Measurements from ENCODE around the gene SPAG6.

The SPAG6 gene

DNA sequence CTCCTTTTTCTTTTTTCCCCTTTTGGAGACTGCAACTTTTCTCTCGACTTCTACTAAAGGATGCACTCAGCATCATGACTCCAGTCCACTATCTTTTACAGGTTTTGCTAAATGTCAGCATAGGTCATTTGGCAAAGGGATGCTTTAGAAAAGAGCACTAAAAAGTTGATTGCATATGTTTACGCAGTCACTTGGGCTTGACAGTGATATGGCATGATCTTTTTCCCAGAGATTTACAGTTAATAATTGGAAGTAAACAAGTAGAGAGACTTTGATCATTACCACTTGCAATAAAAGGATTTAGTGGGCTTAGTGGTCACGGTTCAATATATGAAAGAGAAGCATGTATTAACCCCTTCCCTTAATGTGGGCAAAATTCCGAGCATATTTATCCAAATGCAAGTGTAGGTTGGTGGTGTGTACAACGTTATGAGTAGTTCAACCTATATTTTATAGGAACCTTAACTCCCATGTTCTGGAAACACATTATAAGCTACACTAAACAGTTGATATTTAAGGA lies 22.6 kb upstream of the SPAG6 start:
- DNase-seq: no peak

DNA sequence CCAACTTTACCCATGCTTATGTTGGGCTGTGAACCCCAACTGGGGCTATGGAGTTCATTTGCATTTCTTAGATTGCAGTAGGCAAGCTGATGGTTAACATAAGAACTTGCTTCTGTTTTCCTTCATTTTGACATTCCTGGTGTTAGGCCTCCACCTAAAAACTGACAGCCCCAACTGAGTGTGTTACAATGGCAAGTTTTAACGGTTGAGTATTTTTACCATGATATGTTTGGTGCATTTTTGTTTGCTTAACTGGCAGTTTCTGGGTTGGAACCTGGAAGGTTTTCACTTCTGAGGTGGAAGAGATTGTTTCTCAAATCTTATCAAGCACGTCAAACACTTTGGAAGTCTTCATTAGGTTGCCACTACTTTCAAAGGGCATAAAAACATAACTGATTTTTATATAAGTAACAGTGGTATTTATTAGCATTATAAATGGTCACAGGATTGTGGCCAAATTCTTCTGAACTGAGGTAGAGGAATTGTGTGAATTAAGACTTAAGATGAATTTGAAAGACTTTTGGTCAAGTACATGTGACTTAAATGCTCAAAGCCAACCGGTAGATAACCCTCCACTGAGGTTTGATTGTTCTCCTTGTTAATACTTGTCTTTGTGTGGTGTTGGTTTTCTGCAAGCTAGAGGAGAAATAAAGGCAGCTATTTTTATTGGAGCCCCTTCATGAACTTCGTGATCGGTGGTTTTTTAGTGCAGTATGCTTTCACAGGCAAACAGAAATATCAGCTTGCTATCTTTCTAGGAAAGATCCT lies 21.6 kb upstream of the SPAG6 start:
- no peak for DNase-seq

DNA sequence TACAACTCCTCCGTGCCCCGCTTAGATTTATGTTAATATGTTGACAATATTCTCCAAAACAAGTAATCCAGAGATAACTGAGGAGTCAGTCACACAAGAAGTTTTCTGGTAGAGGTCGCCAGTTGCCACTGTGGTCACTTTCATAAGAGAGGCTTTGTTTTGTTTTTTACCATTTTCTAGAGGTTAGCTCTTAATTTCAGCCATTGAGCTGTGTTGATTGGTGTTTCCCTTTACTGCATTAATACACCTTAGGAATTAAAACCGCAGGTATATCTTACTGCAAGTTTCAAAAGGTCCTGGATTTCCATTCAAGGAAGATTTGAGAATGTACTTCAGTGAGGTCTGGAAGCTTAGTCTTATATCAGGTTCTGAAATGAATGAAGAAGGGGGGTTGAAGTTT lies 20.9 kb upstream of the SPAG6 start:
- no peak for DNase-seq

DNA sequence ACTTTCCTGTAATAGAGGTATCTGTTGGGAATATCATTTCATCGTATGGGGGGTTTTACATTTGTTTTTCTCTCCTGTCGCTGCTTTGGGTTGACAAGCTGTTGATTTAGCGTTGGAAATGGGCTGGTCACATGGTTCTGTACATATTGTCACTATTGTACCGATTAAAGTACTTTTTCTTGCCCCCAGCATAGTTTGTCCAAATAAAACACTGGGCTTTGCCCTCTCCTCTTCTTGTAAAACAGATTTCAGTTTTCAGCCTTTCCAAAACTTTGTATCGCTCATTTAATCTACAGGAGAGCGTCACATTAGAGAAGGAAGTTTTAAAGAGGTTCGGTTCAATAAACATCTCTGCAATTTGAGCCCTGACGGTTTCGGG lies 20.4 kb upstream of the SPAG6 start:
- no peak for DNase-seq

DNA sequence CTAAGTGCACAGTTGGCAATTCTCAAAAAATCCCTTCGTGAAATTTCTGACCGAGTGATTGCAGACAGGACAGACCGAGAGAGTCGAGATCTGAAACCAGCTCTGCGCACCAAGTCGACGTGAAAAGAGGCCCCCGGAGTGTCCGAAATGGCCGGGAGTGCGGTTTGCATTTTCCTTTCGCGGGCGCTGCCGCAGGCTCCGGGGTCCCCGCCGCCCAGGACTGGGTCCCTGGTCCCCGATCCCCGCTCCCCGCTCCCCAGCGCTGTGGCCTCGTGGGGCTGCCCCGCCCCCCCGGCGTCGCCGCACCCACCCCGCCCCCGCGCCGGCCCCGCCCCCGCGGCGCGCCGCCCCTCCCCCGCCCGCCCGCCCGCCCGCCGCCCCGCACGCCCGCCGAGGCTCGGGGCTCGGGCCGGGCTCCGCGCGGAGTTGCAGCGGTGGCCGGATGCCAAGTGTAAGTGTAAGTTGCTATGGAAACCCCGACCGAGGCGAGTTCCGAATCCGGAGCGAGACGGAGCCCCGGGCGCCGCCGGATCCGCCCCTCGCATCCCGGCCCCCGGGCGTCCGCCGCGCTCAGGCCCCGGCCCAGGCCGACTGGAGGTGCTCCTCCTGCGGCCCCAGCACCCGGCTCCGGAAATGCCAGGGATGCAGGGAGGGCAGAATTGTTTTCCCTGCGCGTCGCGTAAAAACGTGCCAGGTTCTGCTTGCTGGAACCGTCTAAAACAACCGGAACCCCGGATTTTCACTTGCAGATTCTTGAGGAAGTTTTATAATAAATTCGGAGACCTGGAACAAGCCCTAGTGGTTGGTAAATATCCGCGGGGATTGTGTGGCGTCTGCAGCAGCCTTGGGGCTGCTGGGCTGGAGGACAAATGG lies 19.8 kb upstream of the SPAG6 start:
- peak; percentile 79 to 87 for DNase-seq

DNA sequence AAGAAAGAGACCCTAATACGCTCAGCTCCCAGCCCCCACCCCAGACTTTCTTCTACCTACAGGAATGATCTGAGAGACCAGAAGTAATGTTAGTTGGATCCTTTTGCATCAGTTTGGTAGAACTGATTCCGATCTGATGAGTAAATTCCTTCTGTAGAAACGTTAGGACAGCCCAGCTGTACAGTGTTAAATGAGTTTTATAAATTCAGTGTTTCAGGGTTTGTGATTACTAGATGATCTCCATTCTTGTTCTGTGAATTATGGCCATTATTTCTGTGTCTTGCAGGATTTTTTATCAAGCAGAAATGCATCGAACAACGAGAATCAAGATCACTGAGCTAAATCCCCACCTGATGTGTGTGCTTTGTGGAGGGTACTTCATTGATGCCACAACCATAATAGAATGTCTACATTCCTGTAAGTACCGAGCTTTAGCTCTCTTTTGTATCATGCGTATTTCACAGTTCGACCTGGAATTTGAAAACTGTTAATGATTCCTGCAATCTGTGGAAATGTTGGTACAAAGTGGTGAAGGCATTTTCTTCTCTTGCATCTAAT lies 19.1 kb upstream of the SPAG6 start:
- DNase-seq: no peak

DNA sequence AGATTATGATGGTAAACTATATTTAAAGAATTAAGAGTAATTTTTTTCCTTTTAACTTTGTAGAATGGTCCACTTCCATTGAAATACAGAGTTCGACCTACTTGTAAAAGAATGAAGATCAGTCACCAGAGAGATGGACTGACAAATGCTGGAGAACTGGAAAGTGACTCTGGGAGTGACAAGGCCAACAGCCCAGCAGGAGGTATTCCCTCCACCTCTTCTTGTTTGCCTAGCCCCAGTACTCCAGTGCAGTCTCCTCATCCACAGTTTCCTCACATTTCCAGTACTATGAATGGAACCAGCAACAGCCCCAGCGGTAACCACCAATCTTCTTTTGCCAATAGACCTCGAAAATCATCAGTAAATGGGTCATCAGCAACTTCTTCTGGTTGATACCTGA lies 16.1 kb upstream of the SPAG6 start:
- DNase-seq: no peak

DNA sequence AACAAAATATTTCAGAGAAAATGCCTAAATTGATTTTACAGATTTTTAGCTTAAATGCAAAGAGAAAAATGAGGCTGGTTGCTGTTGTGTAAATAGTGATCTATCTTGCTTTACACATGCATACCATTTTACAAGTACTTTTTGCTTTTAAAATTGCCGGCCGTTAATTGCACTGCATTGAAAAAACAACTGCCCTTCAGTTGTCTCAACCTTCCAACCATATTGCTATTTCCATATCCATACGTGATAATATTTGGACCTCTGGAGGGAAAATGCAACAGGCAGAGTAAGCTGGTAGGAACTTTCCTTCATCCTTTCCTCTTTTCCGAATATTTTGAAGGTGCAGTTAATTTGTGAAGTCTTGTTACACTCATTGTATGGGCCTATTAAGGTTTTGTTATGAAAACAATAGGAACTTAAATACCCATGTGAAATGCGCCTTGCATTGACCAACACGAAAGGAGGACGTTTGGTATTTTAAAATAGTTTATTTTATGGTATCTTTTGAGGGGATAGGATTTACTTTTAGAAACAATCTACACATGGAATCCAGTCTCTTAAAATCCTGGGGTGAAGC lies 13.1 kb upstream of the SPAG6 start:
- no peak for DNase-seq

DNA sequence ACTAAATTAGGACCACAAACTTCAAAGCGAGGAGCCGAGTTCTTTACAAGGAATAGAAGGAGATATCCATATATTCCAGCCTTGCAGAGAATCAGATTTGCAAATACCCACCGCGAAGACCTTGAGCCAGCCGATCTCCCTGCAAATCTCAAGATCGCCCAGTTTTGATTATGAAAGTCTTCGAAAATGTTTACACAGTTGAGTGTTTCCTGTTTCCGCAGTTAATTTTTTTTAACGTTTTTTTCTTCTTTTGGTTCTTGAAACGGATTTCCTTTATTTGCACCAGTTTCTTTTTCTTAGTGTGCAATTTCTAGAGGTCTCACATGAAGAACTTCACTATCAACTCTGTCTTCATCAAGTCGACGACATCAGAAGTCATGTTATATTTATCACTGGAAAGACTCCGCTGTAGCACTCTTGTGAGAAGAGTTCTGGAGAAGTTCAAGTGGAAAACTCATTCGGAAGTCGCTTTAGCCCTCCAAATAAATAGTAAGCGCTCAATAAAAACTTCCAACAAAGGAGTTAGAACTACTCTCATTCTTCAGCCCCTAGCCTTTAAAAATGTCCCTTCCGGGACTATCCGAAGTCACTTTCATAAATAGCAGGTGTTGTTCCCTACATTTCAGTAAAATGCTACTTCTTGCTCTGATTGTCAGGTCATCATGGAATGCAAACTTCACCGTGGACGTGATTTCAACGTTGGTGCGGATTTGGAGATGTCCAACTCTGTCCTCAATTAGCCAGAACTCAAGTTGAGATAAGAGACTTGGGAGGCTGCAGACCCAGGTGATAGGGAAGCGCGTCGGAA lies 11.9 kb upstream of the SPAG6 start:
- DNase-seq: peak in 1 of 2 donors; percentile 66

DNA sequence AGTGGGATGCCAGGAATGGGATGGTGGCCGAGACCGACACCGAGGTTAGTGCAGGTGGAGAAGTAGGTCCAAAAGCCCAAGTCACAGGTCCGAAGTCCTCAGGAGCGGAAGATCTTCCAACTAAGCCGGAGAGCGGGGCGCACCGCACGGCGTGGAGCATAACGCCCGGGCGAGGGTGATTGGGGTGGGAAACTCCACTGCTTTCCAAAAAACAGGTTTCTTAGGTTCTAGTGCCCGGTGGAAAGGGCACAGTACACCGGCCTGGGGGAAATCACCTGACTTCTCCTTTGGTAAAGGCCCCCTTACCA lies 11.4 kb upstream of the SPAG6 start:
- no peak for DNase-seq

DNA sequence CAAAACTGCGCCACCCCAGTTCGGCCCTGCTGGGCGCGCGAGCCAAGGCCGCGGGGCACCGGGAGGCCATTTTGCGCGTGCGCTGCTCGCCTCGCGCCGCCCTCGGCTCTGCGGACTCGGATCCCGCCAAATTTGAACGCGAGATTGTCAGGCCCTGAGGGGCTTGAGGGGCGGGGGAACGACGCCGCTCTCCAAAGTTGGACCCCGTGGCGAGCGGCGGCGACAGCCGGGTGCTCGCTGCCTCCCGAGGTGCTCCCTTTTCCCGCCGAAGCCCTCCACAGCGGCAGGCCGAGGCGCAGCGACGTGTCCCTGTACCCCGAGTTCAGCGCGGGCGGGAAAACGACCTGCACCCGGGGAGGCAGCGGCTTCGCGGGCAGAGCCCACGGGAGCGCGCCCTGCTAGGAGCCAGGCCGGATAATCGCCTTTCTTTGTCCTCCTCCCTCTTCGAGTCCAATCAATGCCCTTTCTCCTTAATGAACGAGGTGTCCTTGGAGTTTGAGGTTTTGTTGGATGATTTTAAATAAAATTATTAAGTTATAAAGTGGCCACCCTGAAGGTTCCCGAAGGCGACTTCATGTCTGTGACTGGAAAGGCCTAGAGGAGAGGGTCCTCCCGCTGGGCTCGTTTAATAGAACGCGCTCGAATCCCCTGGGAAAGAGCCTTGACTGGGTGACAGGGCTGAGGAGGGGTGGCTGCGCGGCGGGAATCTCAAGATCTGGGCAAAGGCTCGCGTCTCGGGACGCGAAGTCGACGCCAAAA lies 10.7 kb upstream of the SPAG6 start:
- DNase-seq: no peak

DNA sequence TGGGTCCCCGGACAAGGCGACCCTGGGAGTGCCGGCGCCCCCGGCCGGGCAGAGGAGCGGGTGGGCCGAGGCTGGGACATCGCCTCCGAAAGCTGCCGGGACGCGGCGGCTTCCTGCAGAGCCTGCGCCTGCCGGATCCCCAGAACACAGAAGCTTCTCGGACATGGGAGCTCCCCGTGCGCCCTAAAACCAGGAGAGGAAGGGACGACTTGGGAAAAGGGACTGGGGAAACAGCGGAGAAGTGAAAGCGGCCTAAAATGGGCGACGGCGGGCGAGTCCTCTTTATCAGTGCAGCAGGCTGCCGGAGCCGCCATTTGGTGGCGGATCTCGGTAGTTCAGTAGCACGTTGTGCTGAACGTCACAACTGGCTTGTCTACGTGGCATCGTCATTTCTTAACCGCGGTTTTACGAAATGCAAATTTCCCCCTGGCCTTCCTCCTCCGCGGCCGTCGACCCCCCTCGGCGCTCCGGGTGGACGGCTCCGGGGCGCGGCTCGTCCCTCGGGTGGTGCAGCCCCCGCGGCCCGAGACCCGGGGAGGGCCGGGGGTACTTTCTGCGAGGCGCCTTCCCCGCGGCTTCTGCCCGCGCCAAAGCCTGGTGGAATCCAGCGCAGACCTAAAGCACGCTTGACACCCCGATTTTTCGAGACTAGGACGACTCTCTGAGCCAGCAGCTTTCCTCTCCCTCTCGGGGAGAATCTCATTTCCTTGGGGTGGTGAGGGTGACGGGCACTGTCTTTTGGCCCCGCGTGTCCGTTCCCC lies 9.9 kb upstream of the SPAG6 start:
- DNase-seq: peak; percentile 83 to 85

DNA sequence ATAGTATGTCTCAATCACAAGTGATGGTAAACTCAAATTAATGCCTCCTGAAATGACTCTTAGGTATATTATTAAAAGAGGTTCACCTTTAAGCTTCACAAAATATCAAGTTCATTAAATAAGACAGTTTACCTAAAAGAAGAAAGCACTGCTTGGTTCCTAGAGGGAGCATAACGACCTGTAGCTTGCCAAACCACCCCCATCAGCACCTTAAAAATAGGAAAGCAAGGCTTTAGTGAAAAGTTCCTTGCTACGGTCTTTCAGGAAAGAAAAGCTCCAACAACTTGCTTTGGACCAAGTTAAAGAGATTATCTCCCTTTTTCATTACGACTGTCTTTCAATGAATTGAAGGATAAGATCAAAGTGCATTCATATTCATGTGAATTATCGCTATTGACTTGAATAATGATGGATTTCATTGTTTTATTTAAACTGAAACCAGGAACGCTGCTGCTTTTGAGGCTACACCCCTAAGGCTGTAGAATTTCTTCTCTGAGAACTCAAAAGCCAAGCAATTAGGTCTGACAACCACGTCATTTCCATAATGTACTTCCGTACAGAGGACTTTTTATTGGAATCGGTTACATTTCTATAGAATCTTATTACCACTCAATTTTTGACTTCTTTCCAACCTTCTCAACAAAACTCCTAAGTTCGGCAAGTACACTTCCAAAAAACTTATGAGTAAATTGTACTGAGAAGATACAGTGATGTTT lies 7.0 kb upstream of the SPAG6 start:
- peak in 1 of 2 donors; percentile 27 for DNase-seq

DNA sequence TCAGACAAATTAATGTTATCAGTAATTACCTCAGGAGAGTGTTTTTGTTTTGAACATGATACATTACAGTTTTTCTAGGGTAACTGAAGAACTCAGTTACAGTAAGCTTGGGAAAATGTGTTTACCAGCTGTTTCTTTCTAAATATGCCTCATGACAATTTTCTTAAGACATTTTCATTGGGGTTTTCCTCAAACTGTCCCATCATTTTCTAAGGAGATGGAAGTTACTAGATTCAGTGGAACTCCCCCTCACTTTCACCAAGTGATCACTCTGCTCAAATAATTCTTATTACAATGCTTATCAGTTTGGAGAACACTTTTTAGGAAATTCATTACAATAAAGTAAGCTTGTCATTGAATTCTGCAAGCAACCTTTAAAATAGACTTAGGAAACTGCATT lies 6.4 kb upstream of the SPAG6 start:
- no peak for DNase-seq

DNA sequence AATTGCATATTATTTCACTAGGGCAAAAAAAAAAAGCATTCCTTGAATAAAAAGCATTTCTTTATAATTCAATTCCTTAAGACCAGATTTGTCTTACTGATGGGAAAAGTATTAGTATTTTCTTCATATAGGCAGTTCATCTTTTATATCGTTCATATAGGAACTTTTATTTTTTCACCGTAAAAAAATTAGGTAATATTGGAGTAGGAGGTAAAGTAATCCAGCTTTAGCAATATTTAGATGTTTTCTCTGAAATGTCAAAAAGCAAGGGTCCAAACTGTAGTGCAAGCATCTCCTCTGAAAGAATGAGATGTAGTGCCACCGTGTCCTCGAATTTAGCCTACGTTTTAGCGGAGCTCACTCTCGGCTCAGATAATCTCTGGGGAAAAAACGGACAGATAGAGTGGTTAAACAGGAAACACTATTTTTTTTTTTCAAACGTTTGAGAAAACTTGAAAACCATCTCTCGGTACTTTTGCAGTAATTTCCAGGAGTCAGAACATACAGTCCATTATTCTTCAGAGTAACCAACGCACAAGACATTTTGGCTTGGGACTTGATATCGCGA lies 5.5 kb upstream of the SPAG6 start:
- no peak for DNase-seq

DNA sequence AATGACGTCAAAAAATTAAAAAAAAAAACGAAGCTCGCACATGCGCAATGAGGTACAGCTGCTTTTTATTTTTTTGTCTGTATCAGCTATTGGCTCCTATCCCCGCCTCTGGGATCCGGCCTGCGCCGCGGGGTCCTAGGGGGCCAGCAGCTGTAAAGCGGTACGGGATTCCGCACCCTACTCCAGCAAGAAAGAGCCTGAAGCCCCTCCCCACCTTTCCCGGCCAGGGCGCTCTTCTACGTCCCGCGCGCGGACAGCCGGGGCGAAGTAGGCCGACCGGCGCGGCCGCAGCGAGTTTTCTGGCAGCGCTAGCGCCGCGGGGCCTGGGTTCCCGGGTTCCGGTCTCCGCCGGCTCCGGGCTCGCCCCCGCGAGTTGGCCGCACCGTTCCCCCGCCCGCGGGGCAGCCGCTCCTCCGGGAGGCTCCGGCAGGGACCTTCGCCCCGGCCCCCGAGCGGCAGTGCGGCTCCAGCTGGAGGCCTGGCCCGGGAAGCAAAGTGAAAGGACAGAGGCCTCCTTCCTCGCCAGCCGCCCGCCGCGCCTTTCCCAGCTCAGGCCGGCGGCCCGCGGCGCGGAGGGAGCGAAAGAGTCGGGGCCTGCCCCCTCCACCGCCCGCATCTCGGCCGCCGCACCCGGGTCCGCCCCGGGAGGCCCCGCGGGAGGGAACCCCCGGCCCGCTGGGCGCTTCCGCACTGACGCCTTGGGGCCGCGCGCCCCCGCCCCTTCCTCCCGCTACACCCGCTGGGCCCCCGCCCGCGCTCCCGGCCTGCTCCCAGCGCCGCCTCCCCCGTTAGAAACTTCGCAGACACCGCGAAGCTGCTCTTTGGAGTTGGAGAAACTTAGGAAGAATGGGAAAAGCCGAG lies 4.7 kb upstream of the SPAG6 start:
- peak; percentile 72 to 78 for DNase-seq

DNA sequence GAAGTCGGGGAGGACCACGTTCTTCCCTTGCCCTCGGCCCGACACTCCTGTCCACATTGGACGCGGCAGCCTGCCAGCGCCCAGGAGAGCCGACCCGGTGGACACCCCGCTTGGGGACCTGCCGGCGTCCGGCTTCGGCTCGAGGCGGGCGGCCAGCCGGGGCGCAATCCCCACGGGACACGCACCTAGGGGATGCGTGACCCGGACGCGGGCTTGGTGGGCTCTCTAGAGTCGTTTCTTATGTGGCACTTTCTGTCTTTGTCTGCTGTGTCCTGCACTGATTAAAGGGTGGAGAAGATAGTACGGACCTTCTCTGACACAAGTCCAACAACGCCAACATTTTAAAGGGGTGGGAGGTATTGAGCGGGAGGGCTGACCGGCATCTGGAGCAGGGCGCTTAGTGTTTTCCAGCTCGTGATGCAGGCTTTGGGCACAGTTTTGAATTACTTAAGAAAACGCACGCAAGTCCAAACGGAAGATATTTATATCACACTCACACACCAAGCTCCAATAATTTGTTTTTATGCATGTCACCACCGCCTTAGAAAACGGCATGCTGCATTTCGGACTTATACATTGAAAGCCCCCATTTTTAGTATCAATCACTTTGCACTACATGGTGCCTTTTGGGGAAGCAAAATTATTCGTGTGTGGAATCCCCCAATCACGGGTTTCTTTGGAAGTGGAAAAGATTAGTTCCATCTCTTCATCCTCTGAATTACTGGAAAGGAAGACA lies 3.9 kb upstream of the SPAG6 start:
- peak in 1 of 2 donors; percentile 21 for DNase-seq

DNA sequence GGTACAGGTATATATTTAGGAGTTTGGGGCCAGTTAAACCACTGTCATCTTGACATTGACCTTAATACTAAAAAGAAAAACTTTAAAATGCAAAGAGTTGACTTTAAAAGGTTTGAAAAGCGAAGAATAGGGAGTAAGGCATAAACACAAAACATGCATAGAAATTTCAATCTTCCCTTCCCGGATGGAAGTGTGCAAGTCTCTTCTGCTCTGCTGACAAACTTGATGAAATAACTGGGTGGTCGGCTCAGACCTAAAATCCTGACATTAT lies 3.4 kb upstream of the SPAG6 start:
- no peak for DNase-seq

DNA sequence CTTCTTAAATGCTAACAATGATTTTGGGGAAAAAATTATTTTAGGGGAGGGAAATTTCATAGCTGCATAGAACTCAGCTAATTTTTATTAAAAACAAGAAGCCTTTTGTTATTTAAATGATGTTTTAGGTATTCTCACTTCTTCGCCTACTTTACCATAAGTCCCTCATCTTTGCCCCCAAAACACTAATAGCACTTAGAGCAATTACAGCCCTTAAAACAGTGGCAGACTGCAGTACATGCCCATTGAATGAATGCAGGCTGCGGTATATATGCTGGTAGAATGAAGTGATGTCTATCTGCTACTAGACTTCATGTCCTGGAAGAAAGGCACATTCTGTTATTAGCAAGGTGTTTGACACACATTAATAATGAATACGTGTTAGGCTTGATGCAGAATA lies 2.9 kb upstream of the SPAG6 start:
- DNase-seq: peak in 1 of 2 donors; percentile 9

Data from CD4-positive, alpha-beta T cell treated with Interferon alpha-2 for 1 hour (primary cell).